CD4-positive, alpha-beta T cell (primary cell): ENCODE measurements around the gene SPR. TPM values are rescaled to one million over a fixed set of nuclear protein-coding genes. Genes with fewer than 3 reads are reported as not detected.

Experiments
- ATAC-seq: fragments of 200-7000 bp; cut with Tn5 transposase; one replicate; pipeline ENCODE4 v1.10.0; 2022; ENCODE audit warnings: mild to moderate bottlenecking; ENCODE audit not compliant: poor library complexity
- CTCF ChIA-PET: fragments of 350-600 bp; sonication (Branson Sonifier 250); formaldehyde crosslinking; loops from one replicate; lab custom pipeline; 2021; ENCODE audit warnings: antibody characterized with exemption, inconsistent platforms; lab: Charles Lee
- POLR2A ChIA-PET: fragments of 350-600 bp; sonication (Branson Sonifier 250); formaldehyde crosslinking; loops from one replicate; lab custom pipeline; 2021; ENCODE audit warnings: antibody characterized with exemption, inconsistent platforms; lab: Charles Lee
- DNase-seq, 14 experiments: peaks; one replicate each; pipeline ENCODE4 v3.0.0-alpha.2; 2013 to 2020; ENCODE audit warnings: mixed read lengths in 2 of 14
- H3K27ac ChIP-seq, 2 donors: one replicate each; pipeline versions ENCODE4 v1.5.1 to v1.7.0; 2013; ENCODE audit warnings: low read length in 2 of 2, low read depth in 1 of 2, mild to moderate bottlenecking in 1 of 2
- H3K27me3 ChIP-seq, 2 experiments: 1 replicate in 1 of 2; 2 replicates in 1 of 2; pipeline versions ENCODE4 v1.6.1 to v1.7.0; 2013; ENCODE audit warnings: low read length in 2 of 2, control low read depth in 1 of 2, mild to moderate bottlenecking in 1 of 2, moderate library complexity in 1 of 2; ENCODE audit not compliant: insufficient read depth in 2 of 2, control insufficient read depth in 1 of 2
- H3K36me3 ChIP-seq: one replicate; pipeline ENCODE4 v1.6.1; 2013; ENCODE audit warnings: low read length, control low read depth; ENCODE audit not compliant: insufficient read depth
- H3K4me1 ChIP-seq: one replicate; pipeline ENCODE4 v1.6.1; 2013; ENCODE audit warnings: low read length, control low read depth; ENCODE audit not compliant: insufficient read depth
- H3K4me3 ChIP-seq: one replicate; pipeline ENCODE4 v1.5.1; 2013; ENCODE audit warnings: mild to moderate bottlenecking, low read length, moderate library complexity
- H3K9me3 ChIP-seq, 2 experiments: 1 replicate in 1 of 2; 2 replicates in 1 of 2; pipeline versions ENCODE4 v1.6.1 to v1.7.0; 2013; ENCODE audit warnings: low read length in 2 of 2, mild to moderate bottlenecking in 2 of 2, control low read depth in 1 of 2, moderate library complexity in 1 of 2; ENCODE audit not compliant: control insufficient read depth in 1 of 2, insufficient read depth in 1 of 2
- H3K27ac Mint-ChIP-seq: one replicate; pipeline ENCODE4 v1.8.0; 2020; ENCODE audit warnings: mixed read lengths
- H3K27me3 Mint-ChIP-seq: one replicate; pipeline ENCODE4 v1.8.0; 2021; ENCODE audit warnings: mixed read lengths
- H3K36me3 Mint-ChIP-seq: one replicate; pipeline ENCODE4 v1.8.0; 2021; ENCODE audit warnings: low read depth, mixed read lengths
- H3K4me1 Mint-ChIP-seq: one replicate; pipeline ENCODE4 v1.8.0; 2021; ENCODE audit warnings: low read depth, mixed read lengths
- H3K4me3 Mint-ChIP-seq: one replicate; pipeline ENCODE4 v1.8.0; 2020; ENCODE audit warnings: mild to moderate bottlenecking, mixed read lengths
- H3K9me3 Mint-ChIP-seq: one replicate; pipeline ENCODE4 v1.8.0; 2020; ENCODE audit warnings: mixed read lengths
- intact Hi-C, 2 experiments: fragments of 100-400 bp; cut with DNase I in 1 of 2; cut with micrococcal nuclease in 1 of 2; formaldehyde crosslinking; loops; one replicate each; pipeline versions ENCODE4 v1.15.1 to v1.9.0; 2023 to 2025; cut with DNase I, micrococcal nuclease
- total RNA-seq, 174 experiments: library from RNA in 2 of 174; stranded (reverse) in 2 of 174; gene quantifications; one replicate each; pipeline ENCODE4 v1.2.3 and lab custom pipeline; 2021 to 2026
- TF ChIP-seq, protein P1 (sequence below): fragments of 200-600 bp; IDR thresholded peaks from one replicate; pipeline ENCODE4 v1.8.0; 2022; ENCODE audit warnings: antibody characterized with exemption, mild to moderate bottlenecking

SPR gene
- total RNA-seq, 2 experiments from 2014 or later: not detected

DNA sequence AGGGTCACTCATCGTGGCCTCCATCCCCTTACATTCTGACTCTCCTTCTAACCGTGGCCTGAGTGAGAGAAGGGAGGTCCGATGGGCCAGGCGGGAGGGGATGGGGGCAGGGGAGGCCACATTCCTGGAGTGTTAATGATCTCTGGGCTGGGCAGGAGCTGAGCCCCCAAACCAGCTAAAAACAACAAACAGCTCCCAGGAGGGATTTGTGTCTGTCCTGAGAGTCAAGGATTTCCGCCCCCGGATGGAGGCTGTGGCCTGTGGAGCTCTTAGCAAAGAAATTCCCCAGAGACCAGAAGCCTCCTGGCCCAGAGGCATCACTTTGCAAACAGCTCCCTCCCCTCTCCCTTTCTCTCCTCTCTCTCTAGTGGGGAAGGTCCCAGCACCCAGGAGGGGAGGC is 53.6 kb downstream of the SPR start:
- ATAC-seq (no peak), DNase-seq (no peak)
- Histone ChIP-seq H3K27ac (no peak overlapping the region), H3K9me3 (no peaks in the 10 kb centered on the region), H3K4me1 (no peaks in the 10 kb centered on the region), H3K27me3 (no peaks in the 10 kb centered on the region), H3K4me3 (no peak overlapping the region), H3K36me3 (no peaks in the 10 kb centered on the region)
- H3K27ac Mint-ChIP-seq: no peak overlapping the region
- H3K9me3 Mint-ChIP-seq: no peaks in the 10 kb centered on the region
- TF ChIP-seq, protein P1, sequence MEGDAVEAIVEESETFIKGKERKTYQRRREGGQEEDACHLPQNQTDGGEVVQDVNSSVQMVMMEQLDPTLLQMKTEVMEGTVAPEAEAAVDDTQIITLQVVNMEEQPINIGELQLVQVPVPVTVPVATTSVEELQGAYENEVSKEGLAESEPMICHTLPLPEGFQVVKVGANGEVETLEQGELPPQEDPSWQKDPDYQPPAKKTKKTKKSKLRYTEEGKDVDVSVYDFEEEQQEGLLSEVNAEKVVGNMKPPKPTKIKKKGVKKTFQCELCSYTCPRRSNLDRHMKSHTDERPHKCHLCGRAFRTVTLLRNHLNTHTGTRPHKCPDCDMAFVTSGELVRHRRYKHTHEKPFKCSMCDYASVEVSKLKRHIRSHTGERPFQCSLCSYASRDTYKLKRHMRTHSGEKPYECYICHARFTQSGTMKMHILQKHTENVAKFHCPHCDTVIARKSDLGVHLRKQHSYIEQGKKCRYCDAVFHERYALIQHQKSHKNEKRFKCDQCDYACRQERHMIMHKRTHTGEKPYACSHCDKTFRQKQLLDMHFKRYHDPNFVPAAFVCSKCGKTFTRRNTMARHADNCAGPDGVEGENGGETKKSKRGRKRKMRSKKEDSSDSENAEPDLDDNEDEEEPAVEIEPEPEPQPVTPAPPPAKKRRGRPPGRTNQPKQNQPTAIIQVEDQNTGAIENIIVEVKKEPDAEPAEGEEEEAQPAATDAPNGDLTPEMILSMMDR: no peak
- H3K36me3 Mint-ChIP-seq: no peaks in the 10 kb centered on the region
- POLR2A ChIA-PET: no interaction called here
- H3K4me1 Mint-ChIP-seq: no peaks in the 10 kb centered on the region
- no peak overlapping the region for H3K4me3 Mint-ChIP-seq
- intact Hi-C loops: no loop called here
- peaks cover 4% of the 10 kb centered on the region for H3K27me3 Mint-ChIP-seq
- CTCF ChIA-PET: no interaction called here

Other genes starting within 250 kb of the SPR start
- 10 to 100 TPM; 16.9 to 17.5 TPM for gene EXOC6B, start 61.4 kb upstream of the SPR start, total RNA-seq
- gene EMX1, start 30.1 kb downstream of the SPR start, total RNA-seq: not detected
- gene SFXN5, start 184.3 kb downstream of the SPR start, total RNA-seq: 1 to 10 TPM; 5.1 to 5.4 TPM
- gene RAB11FIP5, start 225.5 kb downstream of the SPR start, total RNA-seq: 10 to 100 TPM; 12.6 to 13.8 TPM